ENCODE results near the gene UCK1.
"Not testable (repeated sequence)": the region's sequence is repeated elsewhere in the genome, so short reads cannot be mapped to it uniquely, and the experiment has no call there.

Gene UCK1

GRCh38 chr9:131554087-131554842 is 23.2 kb upstream of the UCK1 start:
- no peak for DNase-seq

GRCh38 chr9:131552030-131552429 is 21.0 kb upstream of the UCK1 start:
- no peak for DNase-seq

GRCh38 chr9:131550465-131550864 is 19.4 kb upstream of the UCK1 start:
- not testable (repeated sequence) for DNase-seq

GRCh38 chr9:131549186-131549585 is 18.1 kb upstream of the UCK1 start:
- not testable (repeated sequence) for DNase-seq

GRCh38 chr9:131546336-131547084 is 15.4 kb upstream of the UCK1 start:
- no peak for DNase-seq

- DNase-seq = no peak
Observed at GRCh38 chr9:131545786-131546335, 14.8 kb upstream of the UCK1 start.

GRCh38 chr9:131545003-131545785 is 14.1 kb upstream of the UCK1 start, which contains the start of gene PRRT1B:
Gene PRRT1B, plus strand, starts transcription at chr9:131545523. Its CDS starts 93 bp downstream, at chr9:131545616.
- DNase-seq = no peak

GRCh38 chr9:131543141-131543540 is 12.1 kb upstream of the UCK1 start:
- peak; percentile 12 for DNase-seq

- no peak for DNase-seq
Observed at GRCh38 chr9:131539223-131539923, 8.3 kb upstream of the UCK1 start.

GRCh38 chr9:131537946-131538345 is 6.9 kb upstream of the UCK1 start:
- DNase-seq = no peak

- no peak for DNase-seq
Observed at GRCh38 chr9:131534721-131535237, 3.7 kb upstream of the UCK1 start.

GRCh38 chr9:131530546-131530919 is 530 bp downstream of the UCK1 start:
- DNase-seq = no peak

- DNase-seq = no peak
Observed at GRCh38 chr9:131529597-131530545, 1.2 kb downstream of the UCK1 start.

- DNase-seq = no peak
Observed at GRCh38 chr9:131528886-131529505, 2.1 kb downstream of the UCK1 start.

GRCh38 chr9:131528186-131528585 is 2.9 kb downstream of the UCK1 start:
- DNase-seq = no peak

GRCh38 chr9:131525643-131526565 is 5.2 kb downstream of the UCK1 start:
- no peak for DNase-seq

- no peak for DNase-seq
Observed at GRCh38 chr9:131524665-131525315, 6.3 kb downstream of the UCK1 start.

Measured in MV-4-11 (cell line).